SK-N-MC (cell line): ENCODE measurements around the gene PROM2.
A peak's percentile ranks its signal among the peaks of the same experiment; 100 is the strongest.

Experiments used
- DNase-seq: peaks from one replicate; pipeline ENCODE4 v3.0.0-alpha.2; 2011; ENCODE audit warnings: low read depth, low spot score
- H3K27ac ChIP-seq: fragments of 200-600 bp; sonication (generic); 2 replicates; pipeline ENCODE4 v1.5.1; 2016; ENCODE audit warnings: mixed run types
- H3K36me3 ChIP-seq: fragments of 200-600 bp; sonication (generic); 2 replicates; pipeline ENCODE4 v1.6.1; 2017; ENCODE audit warnings: antibody characterized with exemption, low read length, mixed read lengths; ENCODE audit not compliant: insufficient read depth
- H3K4me3 ChIP-seq: fragments of 200-600 bp; sonication (generic); 2 replicates; pipeline ENCODE4 v1.5.1; 2016
- H3K9ac ChIP-seq: fragments of 200-600 bp; sonication (generic); 2 replicates; pipeline ENCODE4 v1.8.0; 2017; ENCODE audit warnings: mixed run types, mixed read lengths; ENCODE audit not compliant: insufficient read length
- H3K9me3 ChIP-seq: fragments of 200-600 bp; sonication (generic); 2 replicates; pipeline ENCODE4 v1.6.1; 2017; ENCODE audit warnings: low read depth, mild to moderate bottlenecking, antibody characterized with exemption, low read length, moderate library complexity, mixed read lengths
- EZH2 ChIP-seq: fragments of 200-600 bp; sonication (generic); IDR thresholded peaks from one replicate; pipeline ENCODE4 v1.6.1; 2017; ENCODE audit warnings: antibody characterized with exemption
- FOXP2 ChIP-seq: optimal IDR thresholded peaks from 2 replicates; pipeline ENCODE3; 2011; ENCODE audit warnings: mild to moderate bottlenecking, moderate library complexity; ENCODE audit not compliant: insufficient read depth; ENCODE audit errors: extremely low read length, control extremely low read depth
- POLR2AphosphoS5 ChIP-seq: IDR thresholded peaks from 2 replicates; pipeline ENCODE4 v1.6.1; 2012; ENCODE audit warnings: mild to moderate bottlenecking, low read depth, low read length, borderline replicate concordance

Gene PROM2, protein sequence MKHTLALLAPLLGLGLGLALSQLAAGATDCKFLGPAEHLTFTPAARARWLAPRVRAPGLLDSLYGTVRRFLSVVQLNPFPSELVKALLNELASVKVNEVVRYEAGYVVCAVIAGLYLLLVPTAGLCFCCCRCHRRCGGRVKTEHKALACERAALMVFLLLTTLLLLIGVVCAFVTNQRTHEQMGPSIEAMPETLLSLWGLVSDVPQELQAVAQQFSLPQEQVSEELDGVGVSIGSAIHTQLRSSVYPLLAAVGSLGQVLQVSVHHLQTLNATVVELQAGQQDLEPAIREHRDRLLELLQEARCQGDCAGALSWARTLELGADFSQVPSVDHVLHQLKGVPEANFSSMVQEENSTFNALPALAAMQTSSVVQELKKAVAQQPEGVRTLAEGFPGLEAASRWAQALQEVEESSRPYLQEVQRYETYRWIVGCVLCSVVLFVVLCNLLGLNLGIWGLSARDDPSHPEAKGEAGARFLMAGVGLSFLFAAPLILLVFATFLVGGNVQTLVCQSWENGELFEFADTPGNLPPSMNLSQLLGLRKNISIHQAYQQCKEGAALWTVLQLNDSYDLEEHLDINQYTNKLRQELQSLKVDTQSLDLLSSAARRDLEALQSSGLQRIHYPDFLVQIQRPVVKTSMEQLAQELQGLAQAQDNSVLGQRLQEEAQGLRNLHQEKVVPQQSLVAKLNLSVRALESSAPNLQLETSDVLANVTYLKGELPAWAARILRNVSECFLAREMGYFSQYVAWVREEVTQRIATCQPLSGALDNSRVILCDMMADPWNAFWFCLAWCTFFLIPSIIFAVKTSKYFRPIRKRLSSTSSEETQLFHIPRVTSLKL

DNA sequence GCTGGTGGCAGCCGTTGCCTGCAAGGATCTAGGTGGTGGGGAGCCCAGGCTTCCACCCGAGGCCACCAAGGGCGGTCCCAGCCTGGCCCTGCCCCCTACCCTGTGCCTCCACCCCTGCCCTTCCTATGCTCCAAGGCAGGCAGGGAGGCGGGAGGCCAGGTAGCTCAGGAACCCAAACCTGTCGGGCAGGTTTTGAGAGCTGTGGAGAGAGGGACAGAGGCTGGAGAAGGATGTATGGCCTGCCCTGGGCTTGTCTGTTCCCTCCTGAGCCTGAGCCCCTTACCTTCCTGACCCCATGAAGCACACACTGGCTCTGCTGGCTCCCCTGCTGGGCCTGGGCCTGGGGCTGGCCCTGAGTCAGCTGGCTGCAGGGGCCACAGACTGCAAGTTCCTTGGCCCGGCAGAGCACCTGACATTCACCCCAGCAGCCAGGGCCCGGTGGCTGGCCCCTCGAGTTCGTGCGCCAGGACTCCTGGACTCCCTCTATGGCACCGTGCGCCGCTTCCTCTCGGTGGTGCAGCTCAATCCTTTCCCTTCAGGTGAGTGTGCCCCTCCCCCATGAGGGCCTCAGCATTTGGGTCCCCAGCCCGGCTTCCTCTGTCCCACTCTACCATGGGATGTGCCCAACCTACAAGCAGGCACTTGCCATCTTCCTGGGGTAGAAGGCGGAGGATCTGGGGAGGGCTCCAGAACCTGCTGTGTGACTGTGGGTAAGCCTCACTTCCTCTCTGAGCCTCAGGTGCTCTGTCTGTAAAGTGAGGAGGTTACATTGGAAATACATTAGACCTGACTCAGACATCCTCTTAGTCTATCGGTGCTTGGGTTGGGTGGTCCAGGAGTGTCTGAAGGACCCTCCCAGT lies at the start of gene PROM2:
Gene PROM2 (plus strand): TSS at position 159 of the 860 bp plus-strand sequence. CDS start 137 bp downstream, at position 296.
- no peak for DNase-seq
- Histone ChIP-seq H3K27ac (no peak within 1 kb of the TSS), H3K9ac (no peak within 1 kb of the TSS), H3K4me3 (no peak within 1 kb of the TSS), H3K36me3 (no peaks in the 10 kb centered on the region), H3K9me3 (no peaks in the 10 kb centered on the region)
- TF ChIP-seq POLR2AphosphoS5 (no peak), FOXP2 (no peak), EZH2 (no peak)

DNA sequence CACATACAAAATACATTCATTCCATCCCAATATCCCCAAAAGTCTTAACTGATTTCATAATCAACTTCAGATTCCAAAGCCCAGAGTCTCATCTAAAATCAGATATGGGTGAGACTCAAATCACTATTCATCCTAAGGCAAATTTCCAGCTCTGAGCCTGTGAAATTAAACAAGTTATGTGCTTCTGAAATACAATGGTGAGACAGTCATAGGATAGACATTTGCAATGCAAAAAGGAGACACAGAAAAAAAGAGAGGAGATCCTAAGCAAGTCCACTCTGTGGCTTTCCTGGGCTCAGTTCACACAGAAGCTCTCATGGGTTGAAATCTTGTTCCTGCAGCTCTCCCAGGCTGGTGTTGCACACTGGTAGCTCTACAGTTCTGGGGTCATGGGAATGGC lies 48.6 kb upstream of the PROM2 start:
- TF ChIP-seq EZH2 (no peak), FOXP2 (no peak), POLR2AphosphoS5 (no peak)
- DNase-seq: no peak
- no peaks in the 10 kb centered on the region for H3K36me3 ChIP-seq
- peaks cover 6% of the 10 kb centered on the region; the same call in 1 of the 2 replicates for H3K9me3 ChIP-seq
- H3K9ac ChIP-seq: no peak overlapping the region
- no peak overlapping the region for H3K4me3 ChIP-seq
- H3K27ac ChIP-seq: no peak overlapping the region

DNA sequence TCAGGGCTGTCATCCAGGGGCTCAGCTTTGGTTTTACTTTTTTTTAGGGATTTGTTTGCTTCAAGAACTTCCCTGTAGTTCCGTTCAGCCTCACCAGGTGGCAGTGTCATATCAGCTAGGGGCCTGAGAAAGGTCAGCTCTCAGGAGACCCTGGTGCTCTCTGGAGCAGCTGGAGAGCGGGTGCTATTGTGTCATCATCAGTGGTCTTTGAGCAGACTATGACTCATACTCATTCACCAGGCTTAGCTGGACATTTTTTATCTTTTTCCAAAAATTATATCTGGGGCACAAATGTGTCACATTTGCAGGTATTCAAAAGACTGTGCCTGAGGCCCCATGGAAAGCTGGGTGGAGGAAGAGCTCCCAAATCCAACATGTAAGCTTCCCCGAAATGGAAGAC lies 42.5 kb upstream of the PROM2 start:
- Histone ChIP-seq H3K27ac (no peak overlapping the region), H3K9ac (no peak overlapping the region), H3K4me3 (no peak overlapping the region), H3K36me3 (no peaks in the 10 kb centered on the region), H3K9me3 (no peaks in the 10 kb centered on the region)
- TF ChIP-seq EZH2 (no peak), POLR2AphosphoS5 (no peak), FOXP2 (no peak)
- DNase-seq: peak; percentile 10

DNA sequence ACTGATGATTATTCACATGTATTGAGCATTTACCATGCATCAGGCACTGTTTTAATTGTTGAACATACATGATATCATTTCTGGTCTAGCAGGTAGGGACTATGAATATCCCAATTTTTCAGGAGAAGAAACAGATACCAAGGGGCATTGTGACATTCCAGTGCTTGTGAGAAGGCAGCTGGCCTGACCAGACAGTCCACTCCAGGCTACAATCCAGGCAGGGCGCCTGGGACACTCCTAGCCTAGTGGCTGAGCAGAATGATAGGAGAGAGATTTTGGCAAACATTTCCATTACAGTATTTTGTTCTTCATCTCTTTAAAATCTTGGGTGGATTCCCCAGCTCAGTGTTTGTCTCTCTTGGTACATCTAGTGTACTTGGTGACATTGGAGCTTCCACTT lies 42.0 kb upstream of the PROM2 start:
- Histone ChIP-seq H3K4me3 (no peak overlapping the region), H3K9me3 (no peaks in the 10 kb centered on the region), H3K27ac (no peak overlapping the region), H3K36me3 (no peaks in the 10 kb centered on the region), H3K9ac (no peak overlapping the region)
- TF ChIP-seq FOXP2: no peak
- TF ChIP-seq EZH2: no peak
- no peak for TF ChIP-seq POLR2AphosphoS5
- no peak for DNase-seq

DNA sequence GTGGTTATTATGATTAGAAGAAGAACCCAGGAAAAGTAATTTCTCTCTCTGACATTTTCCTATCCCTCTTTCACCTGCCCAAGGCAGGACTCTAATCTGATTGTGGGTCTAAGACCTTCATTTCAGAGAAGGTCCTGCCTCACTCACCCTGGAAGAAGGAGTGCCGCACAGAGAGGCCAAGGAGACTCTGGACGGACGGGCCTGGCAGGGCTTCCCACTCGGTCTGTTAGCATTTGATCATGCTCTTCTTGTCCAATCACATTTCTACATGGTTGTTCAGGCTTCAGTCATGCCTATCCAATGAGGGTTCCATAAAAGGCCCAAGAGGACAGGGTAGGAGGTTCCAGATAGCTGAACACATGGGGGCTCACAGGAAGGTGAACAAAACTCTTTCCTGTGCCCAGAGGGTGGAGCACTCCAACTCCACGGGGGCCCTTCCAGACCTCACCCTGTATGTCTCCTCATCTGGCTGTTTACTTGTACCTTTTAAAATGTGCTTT lies 39.9 kb upstream of the PROM2 start:
- H3K36me3 ChIP-seq: no peaks in the 10 kb centered on the region
- no peak overlapping the region for H3K4me3 ChIP-seq
- no peaks in the 10 kb centered on the region for H3K9me3 ChIP-seq
- DNase-seq: no peak
- H3K9ac ChIP-seq: no peak overlapping the region
- no peak for TF ChIP-seq EZH2
- no peak for TF ChIP-seq POLR2AphosphoS5
- TF ChIP-seq FOXP2: no peak
- H3K27ac ChIP-seq: no peak overlapping the region

DNA sequence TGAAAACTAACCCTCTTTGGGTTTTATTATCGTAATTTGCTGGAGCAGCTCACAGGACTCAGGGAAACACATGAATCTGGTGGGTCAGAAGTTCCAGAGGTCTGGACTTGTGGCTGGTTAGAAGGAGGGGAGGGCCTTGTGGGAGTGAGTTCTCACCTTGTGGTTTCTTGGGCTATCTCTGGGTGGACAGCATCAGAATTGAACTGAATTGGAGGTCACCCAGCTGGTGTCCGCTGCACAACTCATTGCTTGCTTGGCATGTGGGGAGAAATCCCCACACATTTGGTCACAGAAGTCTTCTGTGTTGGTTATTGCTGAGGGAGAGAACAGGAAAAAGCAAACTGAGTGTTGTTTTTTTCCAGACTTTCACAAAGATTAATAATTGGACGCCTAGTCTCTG lies 39.4 kb upstream of the PROM2 start:
- Histone ChIP-seq H3K9me3 (no peaks in the 10 kb centered on the region), H3K27ac (no peak overlapping the region), H3K4me3 (no peak overlapping the region), H3K36me3 (no peaks in the 10 kb centered on the region), H3K9ac (no peak overlapping the region)
- DNase-seq: no peak
- TF ChIP-seq EZH2: no peak
- no peak for TF ChIP-seq FOXP2
- TF ChIP-seq POLR2AphosphoS5: no peak

DNA sequence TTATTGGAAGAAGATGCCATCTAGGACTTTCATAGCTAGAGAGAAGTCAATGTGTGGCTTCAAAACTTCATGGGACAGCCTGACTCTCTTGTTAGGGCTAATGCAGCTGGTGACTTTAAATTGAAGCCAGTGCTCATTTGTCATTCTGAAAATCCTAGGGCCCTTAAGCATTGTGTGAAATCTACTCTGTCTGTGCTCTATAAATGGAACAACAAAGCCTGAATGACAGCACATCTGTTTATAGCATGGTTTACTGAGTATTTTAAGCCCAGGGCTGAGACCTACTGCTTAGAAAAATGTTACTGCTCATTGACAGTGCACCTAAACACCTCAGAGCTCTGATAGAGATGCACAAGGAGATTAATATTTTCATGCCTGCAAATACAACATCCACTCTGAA lies 36.1 kb upstream of the PROM2 start:
- no peak overlapping the region for H3K9ac ChIP-seq
- TF ChIP-seq POLR2AphosphoS5: no peak
- no peak for TF ChIP-seq EZH2
- TF ChIP-seq FOXP2: no peak
- no peak for DNase-seq
- H3K9me3 ChIP-seq: no peaks in the 10 kb centered on the region
- no peak overlapping the region for H3K27ac ChIP-seq
- H3K36me3 ChIP-seq: no peaks in the 10 kb centered on the region
- no peak overlapping the region for H3K4me3 ChIP-seq

DNA sequence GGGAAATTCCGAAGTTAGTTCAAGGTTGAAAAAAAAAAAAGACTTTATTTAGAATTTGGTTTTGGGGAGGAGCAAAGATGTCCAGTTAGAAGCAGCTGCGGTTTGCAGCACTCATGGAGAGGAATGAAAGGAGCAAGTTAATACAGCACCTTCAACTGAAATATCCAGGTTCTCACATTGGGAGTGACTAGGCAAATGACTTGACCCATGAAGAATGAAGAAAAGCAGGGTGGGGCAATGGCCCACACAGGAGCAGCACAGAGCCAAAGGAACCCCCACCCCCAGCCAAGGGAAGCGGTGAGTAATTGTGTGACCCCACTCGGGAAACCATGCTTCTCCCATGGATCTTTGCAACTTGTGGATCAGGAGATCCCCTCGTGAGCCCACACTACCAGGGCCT lies 34.2 kb upstream of the PROM2 start:
- Histone ChIP-seq H3K36me3 (no peaks in the 10 kb centered on the region), H3K27ac (no peak overlapping the region), H3K4me3 (no peak overlapping the region), H3K9me3 (no peaks in the 10 kb centered on the region), H3K9ac (no peak overlapping the region)
- DNase-seq: no peak
- TF ChIP-seq EZH2 (no peak), FOXP2 (no peak), POLR2AphosphoS5 (no peak)
